GM12891 (cell line): ENCODE measurements around the gene ARSB.

Experiments
- POLR2A ChIP-seq: IDR thresholded peaks from 2 replicates; pipeline ENCODE4 v1.6.1; 2011; ENCODE audit warnings: low read depth, low read length, control low read depth
- POLR2AphosphoS5 ChIP-seq: IDR thresholded peaks from 2 replicates; pipeline ENCODE4 v1.6.1; 2011; ENCODE audit warnings: low read depth, low read length, control low read depth
- SPI1 ChIP-seq: IDR thresholded peaks from 2 replicates; pipeline ENCODE4 v1.6.1; 2011; ENCODE audit warnings: low read depth, low read length, control low read depth

GRCh38 chr5:78979117-78979742 lies 5.9 kb downstream of the ARSB start:
- no peak for TF ChIP-seq SPI1
- TF ChIP-seq POLR2A = no peak
- no peak for TF ChIP-seq POLR2AphosphoS5
